Uterus (tissue), 4 donors: ENCODE measurements around the gene PPP2R2C. TPM values are rescaled to one million over a fixed set of nuclear protein-coding genes. Genes with fewer than 3 reads are reported as not detected.

Experiments
- DNase-seq, 2 donors: peaks; one replicate each; pipeline ENCODE4 v3.0.0-alpha.2; 2019 to 2020
- H3K27ac ChIP-seq, 2 donors: fragments of 200-600 bp; sonication (generic); 1 replicate in 1 of 2; 2 replicates in 1 of 2; pipeline ENCODE4 v1.5.1; 2016 to 2018
- H3K27me3 ChIP-seq, 2 donors: fragments of 200-600 bp; sonication (generic); one replicate each; pipeline ENCODE4 v1.5.1; 2018 to 2019; ENCODE audit warnings: control low read depth in 1 of 2
- H3K36me3 ChIP-seq, 2 donors: fragments of 200-600 bp; sonication (generic); one replicate each; pipeline ENCODE4 v1.5.1; 2019; ENCODE audit warnings: control low read depth in 1 of 2
- H3K4me1 ChIP-seq, 2 donors: fragments of 200-600 bp; sonication (generic); one replicate each; pipeline ENCODE4 v1.5.1; 2018 to 2019; ENCODE audit warnings: control low read depth in 1 of 2
- H3K4me3 ChIP-seq, 2 donors: fragments of 200-600 bp; sonication (generic); 1 replicate in 1 of 2; 2 replicates in 1 of 2; pipeline ENCODE4 v1.5.1; 2018 to 2019; ENCODE audit warnings: mild to moderate bottlenecking in 1 of 2
- H3K9me3 ChIP-seq, 2 donors: fragments of 200-600 bp; sonication (generic); one replicate each; pipeline ENCODE4 v1.5.1; 2019; ENCODE audit warnings: control low read depth in 1 of 2
- CTCF ChIP-seq, 4 experiments: fragments of 200-600 bp in 2 of 4; fragments of 450-650 bp in 2 of 4; sonication (generic) in 2 of 4; IDR thresholded peaks; one replicate each; pipeline ENCODE4 v1.5.1; 2016 to 2019; ENCODE audit warnings: antibody characterized with exemption in 4 of 4, mild to moderate bottlenecking in 2 of 4, moderate library complexity in 1 of 4
- POLR2A ChIP-seq, 2 donors: fragments of 450-650 bp; IDR thresholded peaks; one replicate each; pipeline ENCODE4 v1.6.1; 2016; ENCODE audit warnings: antibody characterized with exemption in 2 of 2, mild to moderate bottlenecking in 1 of 2, moderate library complexity in 1 of 2
- intact Hi-C: fragments of 100-400 bp; cut with DNase I; formaldehyde crosslinking; loops from one replicate; pipeline ENCODE4 v1.15.1; 2023; ENCODE audit warnings: low total_unique reads
- total RNA-seq, 4 donors: library from RNA; depleted of rRNA in 3 of 4; stranded (reverse); fragments of >200 nt in 3 of 4; gene quantifications; one replicate each; pipeline versions ENCODE4 v1.1.0 to v1.2.4, GENCODE V29; 2014 to 2023
- donor health status: DM: yes; HTN: yes; CAD: no.

PPP2R2C gene
- total RNA-seq, 4 donors from 2014 or later: 2.9 to 49.1 (median 27.3) TPM

GRCh38 chr4:6494431-6495295 is 22.2 kb upstream of the PPP2R2C start:
- no peak for TF ChIP-seq POLR2A (IDR thresholded peaks at IDR 0.05)
- no peak for TF ChIP-seq CTCF (IDR thresholded peaks at IDR 0.05)

GRCh38 chr4:6493658-6494304 is 21.4 kb upstream of the PPP2R2C start:
- H3K4me3 ChIP-seq: no peak overlapping the region

More at GRCh38 chr4:6494431-6495295, 22.2 kb upstream of the PPP2R2C start:
- Histone ChIP-seq H3K27me3 (no peaks in the 10 kb centered on the region), H3K4me1 (no peaks in the 10 kb centered on the region), H3K36me3 (no peaks in the 10 kb centered on the region), H3K27ac (no peak overlapping the region), H3K9me3 (no peaks in the 10 kb centered on the region), H3K4me3 (no peak overlapping the region)
- intact Hi-C loops: no loop called here
- DNase-seq: no peak

GRCh38 chr4:6492861-6493657 is 20.6 kb upstream of the PPP2R2C start:
- H3K27me3 ChIP-seq: no peaks in the 10 kb centered on the region
- no peak overlapping the region for H3K27ac ChIP-seq
- no peak for DNase-seq
- no peak overlapping the region for H3K4me3 ChIP-seq
- no peak for TF ChIP-seq POLR2A (IDR thresholded peaks at IDR 0.05)
- TF ChIP-seq CTCF (IDR thresholded peaks at IDR 0.05): no peak
- H3K4me1 ChIP-seq: no peaks in the 10 kb centered on the region
- H3K36me3 ChIP-seq: no peaks in the 10 kb centered on the region
- H3K9me3 ChIP-seq: peaks cover 0 to 5% of the 10 kb centered on the region in 2 donors
- intact Hi-C loops: no loop called here

More at GRCh38 chr4:6493658-6494304, 21.4 kb upstream of the PPP2R2C start:
- intact Hi-C loops: no loop called here
- Histone ChIP-seq H3K36me3 (no peaks in the 10 kb centered on the region), H3K27ac (no peak overlapping the region), H3K9me3 (no peaks in the 10 kb centered on the region), H3K4me1 (no peaks in the 10 kb centered on the region), H3K27me3 (no peaks in the 10 kb centered on the region)
- TF ChIP-seq POLR2A (IDR thresholded peaks at IDR 0.05) (no peak), CTCF (IDR thresholded peaks at IDR 0.05) (no peak)
- no peak for DNase-seq

GRCh38 chr4:6492027-6492590 is 19.7 kb upstream of the PPP2R2C start:
- Histone ChIP-seq H3K27ac (no peak overlapping the region), H3K36me3 (no peaks in the 10 kb centered on the region), H3K4me3 (no peak overlapping the region), H3K9me3 (peaks cover 0 to 15% of the 10 kb centered on the region in 2 donors), H3K4me1 (no peaks in the 10 kb centered on the region), H3K27me3 (no peaks in the 10 kb centered on the region)
- TF ChIP-seq CTCF (IDR thresholded peaks at IDR 0.05) (no peak), POLR2A (IDR thresholded peaks at IDR 0.05) (no peak)
- intact Hi-C loops: no loop called here
- DNase-seq: no peak
